ENCODE results near the gene PDGFC. TPM values are rescaled to one million over a fixed set of nuclear protein-coding genes. Genes with fewer than 3 reads are reported as not detected.

PDGFC gene
- total RNA-seq, 2 donors from 2014 or later, result 0.40 to 4.8 TPM

- Mint-ChIP-seq H3K27me3 (no peaks in the 10 kb centered on the region), H3K27ac (no peak overlapping the region), H3K36me3 (ENCODE audit: low read depth) (no peaks in the 10 kb centered on the region), H3K4me1 (no peaks in the 10 kb centered on the region), H3K4me3 (no peak overlapping the region)
- no peak for ATAC-seq
- no peaks in the 10 kb centered on the region for H3K9me3 ChIP-seq (ENCODE audit: control insufficient read depth, low read length, poor library complexity, severe bottlenecking)
- no peak for DNase-seq
Observed at GRCh38 chr4:156788782-156789181, 182.8 kb downstream of the PDGFC start.

- H3K36me3 Mint-ChIP-seq (ENCODE audit: low read depth), result no peaks in the 10 kb centered on the region
- no peak overlapping the region for H3K4me3 Mint-ChIP-seq
- H3K4me1 Mint-ChIP-seq, result no peaks in the 10 kb centered on the region
- no peaks in the 10 kb centered on the region for H3K27me3 Mint-ChIP-seq
- H3K9me3 ChIP-seq (ENCODE audit: control insufficient read depth, low read length, poor library complexity, severe bottlenecking), result no peaks in the 10 kb centered on the region
- DNase-seq (no peak), ATAC-seq (no peak)
- no peak overlapping the region for H3K27ac Mint-ChIP-seq
Observed at GRCh38 chr4:156786713-156787112, 184.9 kb downstream of the PDGFC start.

- no peaks in the 10 kb centered on the region for H3K27me3 Mint-ChIP-seq
- ATAC-seq, result no peak
- H3K27ac Mint-ChIP-seq, result no peak overlapping the region
- no peaks in the 10 kb centered on the region for H3K9me3 ChIP-seq (ENCODE audit: control insufficient read depth, low read length, poor library complexity, severe bottlenecking)
- H3K36me3 Mint-ChIP-seq (ENCODE audit: low read depth), result no peaks in the 10 kb centered on the region
- DNase-seq, result no peak
- no peak overlapping the region for H3K4me3 Mint-ChIP-seq
- no peaks in the 10 kb centered on the region for H3K4me1 Mint-ChIP-seq
Observed at GRCh38 chr4:156784970-156785369, 186.6 kb downstream of the PDGFC start.

GRCh38 chr4:156783966-156784365 is 187.6 kb downstream of the PDGFC start:
- Mint-ChIP-seq H3K27me3 (no peaks in the 10 kb centered on the region), H3K36me3 (ENCODE audit: low read depth) (no peaks in the 10 kb centered on the region), H3K27ac (no peak overlapping the region), H3K4me3 (no peak overlapping the region), H3K4me1 (no peaks in the 10 kb centered on the region)
- no peaks in the 10 kb centered on the region for H3K9me3 ChIP-seq (ENCODE audit: control insufficient read depth, low read length, poor library complexity, severe bottlenecking)
- ATAC-seq, result no peak
- DNase-seq, result no peak

GRCh38 chr4:156782491-156782890 is 189.1 kb downstream of the PDGFC start:
- Mint-ChIP-seq H3K4me3 (no peak overlapping the region), H3K36me3 (ENCODE audit: low read depth) (no peaks in the 10 kb centered on the region), H3K27me3 (no peaks in the 10 kb centered on the region), H3K27ac (no peak overlapping the region), H3K4me1 (no peaks in the 10 kb centered on the region)
- no peaks in the 10 kb centered on the region for H3K9me3 ChIP-seq (ENCODE audit: control insufficient read depth, low read length, poor library complexity, severe bottlenecking)
- no peak for DNase-seq
- no peak for ATAC-seq

GRCh38 chr4:156781852-156782251 is 189.7 kb downstream of the PDGFC start:
- Mint-ChIP-seq H3K4me1 (no peaks in the 10 kb centered on the region), H3K27me3 (no peaks in the 10 kb centered on the region), H3K27ac (no peak overlapping the region), H3K36me3 (ENCODE audit: low read depth) (no peaks in the 10 kb centered on the region), H3K4me3 (no peak overlapping the region)
- DNase-seq (no peak), ATAC-seq (no peak)
- no peaks in the 10 kb centered on the region for H3K9me3 ChIP-seq (ENCODE audit: control insufficient read depth, low read length, poor library complexity, severe bottlenecking)

GRCh38 chr4:156779774-156780173 is 191.8 kb downstream of the PDGFC start:
- H3K36me3 Mint-ChIP-seq (ENCODE audit: low read depth), result no peaks in the 10 kb centered on the region
- no peak for ATAC-seq
- DNase-seq, result no peak
- no peaks in the 10 kb centered on the region for H3K9me3 ChIP-seq (ENCODE audit: control insufficient read depth, low read length, poor library complexity, severe bottlenecking)
- H3K4me1 Mint-ChIP-seq, result no peaks in the 10 kb centered on the region
- H3K27ac Mint-ChIP-seq, result no peak overlapping the region
- H3K4me3 Mint-ChIP-seq, result no peak overlapping the region
- no peaks in the 10 kb centered on the region for H3K27me3 Mint-ChIP-seq

GRCh38 chr4:156779042-156779441 is 192.6 kb downstream of the PDGFC start:
- H3K9me3 ChIP-seq (ENCODE audit: control insufficient read depth, low read length, poor library complexity, severe bottlenecking), result no peaks in the 10 kb centered on the region
- Mint-ChIP-seq H3K4me3 (no peak overlapping the region), H3K27ac (no peak overlapping the region), H3K27me3 (no peaks in the 10 kb centered on the region), H3K4me1 (no peaks in the 10 kb centered on the region), H3K36me3 (ENCODE audit: low read depth) (no peaks in the 10 kb centered on the region)
- ATAC-seq (no peak), DNase-seq (no peak)

- Mint-ChIP-seq H3K36me3 (ENCODE audit: low read depth) (no peaks in the 10 kb centered on the region), H3K27ac (no peak overlapping the region)
Observed at GRCh38 chr4:156778606-156779005, 193.0 kb downstream of the PDGFC start.

GRCh38 chr4:156778093-156778492 is 193.5 kb downstream of the PDGFC start:
- Mint-ChIP-seq H3K27ac (no peak overlapping the region), H3K27me3 (no peaks in the 10 kb centered on the region), H3K4me1 (no peaks in the 10 kb centered on the region), H3K36me3 (ENCODE audit: low read depth) (no peaks in the 10 kb centered on the region), H3K4me3 (no peak overlapping the region)
- no peak for ATAC-seq
- no peak for DNase-seq
- no peaks in the 10 kb centered on the region for H3K9me3 ChIP-seq (ENCODE audit: control insufficient read depth, low read length, poor library complexity, severe bottlenecking)

More at GRCh38 chr4:156778606-156779005, 193.0 kb downstream of the PDGFC start:
- no peak for DNase-seq
- H3K9me3 ChIP-seq (ENCODE audit: control insufficient read depth, low read length, poor library complexity, severe bottlenecking), result no peaks in the 10 kb centered on the region
- no peak for ATAC-seq
- Mint-ChIP-seq H3K4me1 (no peaks in the 10 kb centered on the region), H3K4me3 (no peak overlapping the region), H3K27me3 (no peaks in the 10 kb centered on the region)

- Mint-ChIP-seq H3K36me3 (ENCODE audit: low read depth) (no peaks in the 10 kb centered on the region), H3K4me3 (no peak overlapping the region), H3K4me1 (no peaks in the 10 kb centered on the region), H3K27me3 (no peaks in the 10 kb centered on the region), H3K27ac (no peak overlapping the region)
- no peaks in the 10 kb centered on the region for H3K9me3 ChIP-seq (ENCODE audit: control insufficient read depth, low read length, poor library complexity, severe bottlenecking)
- DNase-seq, result no peak
- ATAC-seq, result no peak
Observed at GRCh38 chr4:156775813-156776212, 195.8 kb downstream of the PDGFC start.

- no peak overlapping the region for H3K27ac Mint-ChIP-seq
- H3K4me1 Mint-ChIP-seq, result no peaks in the 10 kb centered on the region
- H3K36me3 Mint-ChIP-seq (ENCODE audit: low read depth), result no peaks in the 10 kb centered on the region
- H3K9me3 ChIP-seq (ENCODE audit: control insufficient read depth, low read length, poor library complexity, severe bottlenecking), result no peaks in the 10 kb centered on the region
- H3K27me3 Mint-ChIP-seq, result no peaks in the 10 kb centered on the region
- ATAC-seq (no peak), DNase-seq (no peak)
- H3K4me3 Mint-ChIP-seq, result no peak overlapping the region
Observed at GRCh38 chr4:156774422-156774821, 197.2 kb downstream of the PDGFC start.

GRCh38 chr4:156773648-156774357 is 197.8 kb downstream of the PDGFC start:
- Mint-ChIP-seq H3K36me3 (ENCODE audit: low read depth) (no peaks in the 10 kb centered on the region), H3K4me1 (no peaks in the 10 kb centered on the region), H3K27ac (no peak overlapping the region), H3K4me3 (no peak overlapping the region), H3K27me3 (no peaks in the 10 kb centered on the region)
- no peak for ATAC-seq
- no peaks in the 10 kb centered on the region for H3K9me3 ChIP-seq (ENCODE audit: control insufficient read depth, low read length, poor library complexity, severe bottlenecking)
- no peak for DNase-seq

- no peaks in the 10 kb centered on the region for H3K9me3 ChIP-seq (ENCODE audit: control insufficient read depth, low read length, poor library complexity, severe bottlenecking)
- no peak for ATAC-seq
- H3K27ac Mint-ChIP-seq, result no peak overlapping the region
- no peaks in the 10 kb centered on the region for H3K27me3 Mint-ChIP-seq
- no peak overlapping the region for H3K4me3 Mint-ChIP-seq
- H3K36me3 Mint-ChIP-seq (ENCODE audit: low read depth), result no peaks in the 10 kb centered on the region
- H3K4me1 Mint-ChIP-seq, result no peaks in the 10 kb centered on the region
- DNase-seq, result no peak
Observed at GRCh38 chr4:156771171-156771837, 200.3 kb downstream of the PDGFC start.
